HCT116 (cell line): ENCODE data around the gene OR7C1.
"Not testable (repeated sequence)": the region's sequence is repeated elsewhere in the genome, so short reads cannot be mapped to it uniquely, and the experiment has no call there.

ENCODE experiments used
- EZH2 ChIP-seq: fragments of 200-600 bp; sonication (generic); IDR thresholded peaks from 2 replicates; pipeline ENCODE4 v1.6.1; 2017; ENCODE audit warnings: antibody characterized with exemption, mixed run types
- RAD21 ChIP-seq: IDR thresholded peaks from 2 replicates; pipeline ENCODE4 v1.6.1; 2012; ENCODE audit warnings: low read depth, mild to moderate bottlenecking
- ZFX ChIP-seq: fragments of 450-650 bp; IDR thresholded peaks from 2 replicates; pipeline ENCODE4 v1.6.1; 2017

- not testable (repeated sequence) for TF ChIP-seq RAD21, EZH2, ZFX
These were observed 69.1 kb downstream of the OR7C1 start for GRCh38 chr19:14765841-14766240.
